Glutamatergic neuron (in vitro differentiated cells): ENCODE results near the gene DCP1B. TPM values are rescaled to one million over a fixed set of nuclear protein-coding genes. Genes with fewer than 3 reads are reported as not detected.

ENCODE experiments used
- DNase-seq: peaks from one replicate; pipeline ENCODE4 v3.0.0; 2022
- H3K27ac Mint-ChIP-seq: one replicate; pipeline ENCODE4 v1.8.0; 2020; ENCODE audit warnings: mild to moderate bottlenecking, mixed read lengths, inconsistent platforms; ENCODE audit not compliant: unreplicated experiment
- H3K27me3 Mint-ChIP-seq: one replicate; pipeline ENCODE4 v1.8.0; 2020; ENCODE audit warnings: mild to moderate bottlenecking, moderate library complexity, mixed read lengths, inconsistent platforms; ENCODE audit not compliant: unreplicated experiment
- H3K36me3 Mint-ChIP-seq: one replicate; pipeline ENCODE4 v1.8.0; 2020; ENCODE audit warnings: mild to moderate bottlenecking, mixed read lengths, inconsistent platforms; ENCODE audit not compliant: unreplicated experiment
- H3K4me1 Mint-ChIP-seq: one replicate; pipeline ENCODE4 v1.8.0; 2020; ENCODE audit warnings: mild to moderate bottlenecking, low read depth, mixed read lengths, inconsistent platforms; ENCODE audit not compliant: unreplicated experiment
- H3K4me3 Mint-ChIP-seq: one replicate; pipeline ENCODE4 v1.8.0; 2020; ENCODE audit warnings: mild to moderate bottlenecking, mixed read lengths, inconsistent platforms; ENCODE audit not compliant: unreplicated experiment
- H3K9me3 Mint-ChIP-seq: one replicate; pipeline ENCODE4 v1.8.0; 2020; ENCODE audit warnings: mild to moderate bottlenecking, moderate library complexity, mixed read lengths, inconsistent platforms; ENCODE audit not compliant: unreplicated experiment
- total RNA-seq: library from RNA; stranded (reverse); fragmentation: NEBNext Ultra II Directional; extraction: Animal tissue kit (Norgen Biotek cat#: 25700); gene quantifications from one replicate; pipeline ENCODE4 v1.2.1, GENCODE V29; 2021; ENCODE audit not compliant: unreplicated experiment
- TF ChIP-seq, protein P1 (sequence below): fragments of 200-600 bp; sonication (generic); IDR thresholded peaks from one replicate; pipeline ENCODE4 v1.5.0; 2021; ENCODE audit not compliant: partially characterized antibody, unreplicated experiment

The DCP1B gene
- total RNA-seq, 1 donor from 2014 or later = 14.2 TPM

DNA sequence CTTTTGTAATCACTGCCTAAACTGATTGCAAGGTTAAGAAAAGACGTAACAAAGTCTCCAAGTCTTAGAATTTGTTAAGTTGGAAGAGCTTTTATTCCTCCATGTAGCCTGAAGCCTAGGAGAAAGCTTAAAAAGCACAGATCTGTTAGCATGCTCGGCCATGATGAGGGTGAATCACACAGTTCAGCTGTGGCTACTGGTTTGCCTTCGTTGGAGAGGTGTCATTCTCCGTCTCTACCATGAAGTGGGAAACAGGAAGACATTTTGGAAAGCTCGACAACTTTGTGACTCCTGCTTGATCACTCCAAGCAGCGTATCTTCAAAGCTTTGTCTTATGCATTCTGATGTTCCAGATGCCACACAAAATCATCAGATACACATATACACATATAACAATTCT is 27.1 kb downstream of the DCP1B start:
- no peaks in the 10 kb centered on the region for H3K9me3 Mint-ChIP-seq
- TF ChIP-seq, protein P1, sequence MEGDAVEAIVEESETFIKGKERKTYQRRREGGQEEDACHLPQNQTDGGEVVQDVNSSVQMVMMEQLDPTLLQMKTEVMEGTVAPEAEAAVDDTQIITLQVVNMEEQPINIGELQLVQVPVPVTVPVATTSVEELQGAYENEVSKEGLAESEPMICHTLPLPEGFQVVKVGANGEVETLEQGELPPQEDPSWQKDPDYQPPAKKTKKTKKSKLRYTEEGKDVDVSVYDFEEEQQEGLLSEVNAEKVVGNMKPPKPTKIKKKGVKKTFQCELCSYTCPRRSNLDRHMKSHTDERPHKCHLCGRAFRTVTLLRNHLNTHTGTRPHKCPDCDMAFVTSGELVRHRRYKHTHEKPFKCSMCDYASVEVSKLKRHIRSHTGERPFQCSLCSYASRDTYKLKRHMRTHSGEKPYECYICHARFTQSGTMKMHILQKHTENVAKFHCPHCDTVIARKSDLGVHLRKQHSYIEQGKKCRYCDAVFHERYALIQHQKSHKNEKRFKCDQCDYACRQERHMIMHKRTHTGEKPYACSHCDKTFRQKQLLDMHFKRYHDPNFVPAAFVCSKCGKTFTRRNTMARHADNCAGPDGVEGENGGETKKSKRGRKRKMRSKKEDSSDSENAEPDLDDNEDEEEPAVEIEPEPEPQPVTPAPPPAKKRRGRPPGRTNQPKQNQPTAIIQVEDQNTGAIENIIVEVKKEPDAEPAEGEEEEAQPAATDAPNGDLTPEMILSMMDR = no peak
- no peak overlapping the region for H3K4me3 Mint-ChIP-seq

DNA sequence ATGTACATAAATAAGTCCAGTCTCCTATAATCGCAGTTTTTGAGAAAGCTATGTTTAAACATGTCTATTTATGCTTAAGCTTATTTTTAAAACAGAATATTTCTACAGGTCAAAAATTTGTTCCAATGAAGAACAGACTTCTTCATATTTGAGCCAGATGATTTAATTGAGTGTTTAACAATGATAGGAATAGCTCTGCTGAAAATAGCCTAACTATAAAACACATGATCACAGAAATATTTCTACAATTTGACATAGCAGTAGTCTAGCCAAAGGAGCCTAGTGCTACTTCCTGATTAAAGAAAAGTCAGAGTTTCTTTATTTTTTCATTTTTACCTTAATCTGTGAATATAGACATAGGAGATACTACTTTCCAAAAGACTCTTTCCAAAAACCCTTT is 29.4 kb downstream of the DCP1B start:
- no peaks in the 10 kb centered on the region for H3K4me1 Mint-ChIP-seq
- no peak for DNase-seq
- H3K4me3 Mint-ChIP-seq = no peak overlapping the region
- H3K36me3 Mint-ChIP-seq = no peaks in the 10 kb centered on the region
- H3K27me3 Mint-ChIP-seq = no peaks in the 10 kb centered on the region
- H3K9me3 Mint-ChIP-seq = no peaks in the 10 kb centered on the region
- TF ChIP-seq, protein P1 = no peak
- no peak overlapping the region for H3K27ac Mint-ChIP-seq

More for the DNA sequence above, 27.1 kb downstream of the DCP1B start:
- H3K4me1 Mint-ChIP-seq = no peaks in the 10 kb centered on the region
- H3K27ac Mint-ChIP-seq = no peak overlapping the region
- no peaks in the 10 kb centered on the region for H3K36me3 Mint-ChIP-seq
- no peaks in the 10 kb centered on the region for H3K27me3 Mint-ChIP-seq
- DNase-seq = no peak

DNA sequence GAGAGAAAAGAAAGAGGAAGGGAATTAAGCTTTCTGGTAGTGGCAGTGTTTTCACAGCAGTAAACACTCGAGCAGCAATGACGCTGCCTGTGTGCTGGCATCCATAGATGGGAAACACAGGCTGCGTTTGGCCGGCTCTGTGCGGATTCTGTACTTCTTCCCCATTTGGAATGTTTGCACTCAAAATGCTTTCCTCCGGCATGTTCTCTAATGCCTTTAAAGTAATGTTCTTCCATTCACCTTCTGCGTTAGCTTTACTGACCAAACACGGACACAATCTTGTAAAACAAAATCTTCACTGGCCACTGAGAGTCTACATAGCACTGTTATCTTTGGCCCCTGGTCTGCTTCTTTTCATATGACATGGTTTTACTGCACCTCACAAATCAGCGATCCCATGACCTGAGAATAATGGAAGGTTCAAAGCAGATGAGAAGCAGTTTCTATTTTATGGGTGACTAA is 31.4 kb downstream of the DCP1B start:
- Mint-ChIP-seq H3K4me1 (no peaks in the 10 kb centered on the region), H3K27ac (no peak overlapping the region), H3K9me3 (no peaks in the 10 kb centered on the region), H3K36me3 (no peaks in the 10 kb centered on the region), H3K4me3 (no peak overlapping the region), H3K27me3 (no peaks in the 10 kb centered on the region)
- DNase-seq = no peak
- TF ChIP-seq, protein P1 = no peak

DNA sequence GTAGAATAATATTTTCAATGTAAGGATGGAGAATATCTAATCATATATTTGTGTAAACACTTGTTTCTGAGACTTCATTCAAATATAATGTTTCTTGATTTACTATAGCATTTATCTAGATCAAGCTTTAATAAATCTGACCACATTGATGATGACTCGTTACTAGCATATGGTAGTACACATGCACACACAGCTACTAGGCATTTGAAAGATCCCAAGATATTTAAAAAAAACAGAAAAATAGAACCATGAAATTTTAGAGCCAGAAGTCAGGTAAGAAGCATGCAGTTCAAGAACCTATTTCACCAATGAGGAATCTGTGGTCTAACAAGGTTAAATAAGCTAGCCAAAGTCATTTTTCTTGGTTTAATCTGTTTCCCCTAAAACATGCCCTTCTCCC is 32.0 kb downstream of the DCP1B start:
- no peak overlapping the region for H3K4me3 Mint-ChIP-seq
- H3K4me1 Mint-ChIP-seq = no peaks in the 10 kb centered on the region
- no peak for DNase-seq
- H3K27ac Mint-ChIP-seq = no peak overlapping the region
- H3K27me3 Mint-ChIP-seq = no peaks in the 10 kb centered on the region
- no peaks in the 10 kb centered on the region for H3K9me3 Mint-ChIP-seq
- TF ChIP-seq, protein P1 = no peak
- H3K36me3 Mint-ChIP-seq = no peaks in the 10 kb centered on the region

DNA sequence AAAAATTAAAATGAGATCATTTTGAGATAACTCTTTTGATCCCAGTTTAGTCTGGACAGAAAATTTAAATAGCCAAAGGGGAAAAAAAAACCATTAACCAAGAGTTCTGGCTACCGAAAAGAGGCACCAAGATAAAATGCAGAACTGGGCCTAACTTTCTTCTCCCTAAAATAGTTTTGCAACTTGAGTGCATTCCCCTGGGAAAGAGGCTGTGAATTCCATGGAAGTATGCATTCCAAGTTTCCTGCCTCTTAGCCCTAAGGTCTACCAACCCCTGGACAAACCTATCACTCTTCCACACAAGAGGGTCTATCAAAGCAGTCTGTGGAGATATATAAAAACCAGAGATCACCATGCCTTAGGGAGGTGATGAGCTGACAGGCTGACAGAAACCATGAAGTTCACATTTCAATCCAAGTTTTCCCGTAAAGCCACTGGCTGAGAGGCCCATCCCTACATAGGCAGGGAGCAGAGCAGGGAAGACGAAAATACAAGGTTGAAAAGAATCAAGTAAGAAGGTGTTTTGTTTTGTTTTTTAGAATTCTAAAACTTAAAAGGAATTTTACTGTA is 33.8 kb downstream of the DCP1B start:
- peaks cover 7% of the 10 kb centered on the region for H3K4me1 Mint-ChIP-seq
- no peak overlapping the region for H3K27ac Mint-ChIP-seq
- DNase-seq = no peak
- no peaks in the 10 kb centered on the region for H3K36me3 Mint-ChIP-seq
- H3K9me3 Mint-ChIP-seq = no peaks in the 10 kb centered on the region
- no peak overlapping the region for H3K4me3 Mint-ChIP-seq
- H3K27me3 Mint-ChIP-seq = no peaks in the 10 kb centered on the region
- TF ChIP-seq, protein P1 = no peak
